ENCODE results near the gene MFSD12.

MFSD12 gene

DNA sequence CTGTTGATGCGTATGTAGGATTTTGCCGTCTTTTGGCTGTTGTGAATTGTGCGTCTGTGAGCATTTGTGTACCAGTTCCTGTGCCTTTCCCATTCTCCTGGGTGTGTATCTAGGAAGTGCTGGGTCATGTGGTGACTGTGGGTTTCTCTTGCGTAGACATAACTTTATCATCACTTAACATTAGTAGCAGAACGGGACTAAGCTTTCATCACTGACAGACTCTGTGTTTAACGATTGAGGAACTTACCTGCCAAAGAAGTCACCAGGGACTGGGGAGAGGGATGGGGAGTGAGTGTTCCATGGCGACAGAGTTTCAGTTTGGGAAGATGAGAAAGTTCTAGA, 36.3 kb downstream of the MFSD12 start:
- ATAC-seq: no peak
- no peak for TF ChIP-seq OSR1 (CRISPR knock-in tag; IDR thresholded peaks at IDR 0.05)
- no peak for TF ChIP-seq POU6F1 (CRISPR knock-in tag; IDR thresholded peaks at IDR 0.05; ENCODE audit: borderline replicate concordance, low read depth)
- no peak for TF ChIP-seq GLIS3 (CRISPR knock-in tag; IDR thresholded peaks at IDR 0.05)
- TF ChIP-seq BACH2 (CRISPR knock-in tag; IDR thresholded peaks at IDR 0.05; ENCODE audit: borderline replicate concordance): no peak
- no peak for TF ChIP-seq TOX (CRISPR knock-in tag; IDR thresholded peaks at IDR 0.05; ENCODE audit: borderline replicate concordance)
- no peak for TF ChIP-seq CREB5 (CRISPR knock-in tag; IDR thresholded peaks at IDR 0.05; ENCODE audit: low read depth)
- no peak for TF ChIP-seq ZNF70 (CRISPR knock-in tag; IDR thresholded peaks at IDR 0.05)
- TF ChIP-seq SNAI2 (CRISPR knock-in tag; IDR thresholded peaks at IDR 0.05): no peak
- TF ChIP-seq ZFP3 (CRISPR knock-in tag; IDR thresholded peaks at IDR 0.05): no peak
- no peak for TF ChIP-seq ZFP30 (CRISPR knock-in tag; IDR thresholded peaks at IDR 0.05)
- TF ChIP-seq RARB (CRISPR knock-in tag; IDR thresholded peaks at IDR 0.05): no peak
- no peak for TF ChIP-seq ZNF565 (CRISPR knock-in tag; conservative IDR thresholded peaks at IDR 0.05; ENCODE audit: low read depth)

- no peak for ATAC-seq
- TF ChIP-seq ESRRG (CRISPR knock-in tag; IDR thresholded peaks at IDR 0.05) (no peak), CREB5 (CRISPR knock-in tag; IDR thresholded peaks at IDR 0.05; ENCODE audit: low read depth) (no peak), ZFP30 (CRISPR knock-in tag; IDR thresholded peaks at IDR 0.05) (no peak), ZNF8 (CRISPR knock-in tag; IDR thresholded peaks at IDR 0.05) (no peak), ZC3H10 (CRISPR knock-in tag; IDR thresholded peaks at IDR 0.05) (no peak), POU6F1 (CRISPR knock-in tag; IDR thresholded peaks at IDR 0.05; ENCODE audit: borderline replicate concordance, low read depth) (no peak), PPARA (CRISPR knock-in tag; IDR thresholded peaks at IDR 0.05; ENCODE audit: borderline replicate concordance) (no peak), ZFP3 (CRISPR knock-in tag; IDR thresholded peaks at IDR 0.05) (no peak), RARB (CRISPR knock-in tag; IDR thresholded peaks at IDR 0.05) (no peak)
Measured at GRCh38 chr19:3520166-3521103, 37.0 kb downstream of the MFSD12 start.

GRCh38 chr19:3519126-3519525, 38.3 kb downstream of the MFSD12 start:
- no peak for ATAC-seq
- TF ChIP-seq RARB (CRISPR knock-in tag; IDR thresholded peaks at IDR 0.05): no peak
- TF ChIP-seq PPARA (CRISPR knock-in tag; IDR thresholded peaks at IDR 0.05; ENCODE audit: borderline replicate concordance): no peak
- TF ChIP-seq, protein P1, sequence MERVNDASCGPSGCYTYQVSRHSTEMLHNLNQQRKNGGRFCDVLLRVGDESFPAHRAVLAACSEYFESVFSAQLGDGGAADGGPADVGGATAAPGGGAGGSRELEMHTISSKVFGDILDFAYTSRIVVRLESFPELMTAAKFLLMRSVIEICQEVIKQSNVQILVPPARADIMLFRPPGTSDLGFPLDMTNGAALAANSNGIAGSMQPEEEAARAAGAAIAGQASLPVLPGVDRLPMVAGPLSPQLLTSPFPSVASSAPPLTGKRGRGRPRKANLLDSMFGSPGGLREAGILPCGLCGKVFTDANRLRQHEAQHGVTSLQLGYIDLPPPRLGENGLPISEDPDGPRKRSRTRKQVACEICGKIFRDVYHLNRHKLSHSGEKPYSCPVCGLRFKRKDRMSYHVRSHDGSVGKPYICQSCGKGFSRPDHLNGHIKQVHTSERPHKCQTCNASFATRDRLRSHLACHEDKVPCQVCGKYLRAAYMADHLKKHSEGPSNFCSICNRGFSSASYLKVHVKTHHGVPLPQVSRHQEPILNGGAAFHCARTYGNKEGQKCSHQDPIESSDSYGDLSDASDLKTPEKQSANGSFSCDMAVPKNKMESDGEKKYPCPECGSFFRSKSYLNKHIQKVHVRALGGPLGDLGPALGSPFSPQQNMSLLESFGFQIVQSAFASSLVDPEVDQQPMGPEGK (CRISPR knock-in tag; IDR thresholded peaks at IDR 0.05; ENCODE audit: borderline replicate concordance): no peak
- TF ChIP-seq TCF4 (CRISPR knock-in tag; IDR thresholded peaks at IDR 0.05; ENCODE audit: borderline replicate concordance): no peak
- no peak for TF ChIP-seq OSR1 (CRISPR knock-in tag; IDR thresholded peaks at IDR 0.05)
- no peak for TF ChIP-seq CREB5 (CRISPR knock-in tag; IDR thresholded peaks at IDR 0.05; ENCODE audit: low read depth)
- no peak for TF ChIP-seq ZNF565 (CRISPR knock-in tag; conservative IDR thresholded peaks at IDR 0.05; ENCODE audit: low read depth)
- no peak for TF ChIP-seq ARNTL (CRISPR knock-in tag; IDR thresholded peaks at IDR 0.05; ENCODE audit: borderline replicate concordance, low read depth)
- TF ChIP-seq TSHZ2 (CRISPR knock-in tag; IDR thresholded peaks at IDR 0.05): no peak
- TF ChIP-seq POU6F1 (CRISPR knock-in tag; IDR thresholded peaks at IDR 0.05; ENCODE audit: borderline replicate concordance, low read depth): no peak
- TF ChIP-seq SNAI2 (CRISPR knock-in tag; IDR thresholded peaks at IDR 0.05): no peak
- no peak for TF ChIP-seq TOX (CRISPR knock-in tag; IDR thresholded peaks at IDR 0.05; ENCODE audit: borderline replicate concordance)

All from SK-N-SH treated with all-trans-retinoic acid at 6 μM for 48 hours (cell line).